GM23338 (cell line): ENCODE measurements around the gene CNPY4.

Experiments used
- CREB1 ChIP-seq: fragments of 250-450 bp; sonication (Bioruptor Pico); IDR thresholded peaks from 2 replicates; pipeline ENCODE4 v1.5.0; 2020; ENCODE audit warnings: low read depth, mild to moderate bottlenecking, moderate library complexity
- ZNF331 ChIP-seq: fragments of 250-450 bp; sonication (Bioruptor Pico); IDR thresholded peaks from 2 replicates; pipeline ENCODE4 v1.5.0; 2020; ENCODE audit warnings: low read depth, mild to moderate bottlenecking, moderate library complexity
- TF ChIP-seq, protein P1 (sequence below), 2 experiments: fragments of 200-600 bp in 1 of 2; sonication (generic) in 1 of 2; conservative IDR thresholded peaks; 2 replicates each; pipeline versions ENCODE4 v1.5.1 to v1.6.1; 2016 to 2017; ENCODE audit warnings: antibody characterized with exemption in 2 of 2, low read depth in 2 of 2, mild to moderate bottlenecking in 2 of 2, moderate library complexity in 1 of 2
- TF ChIP-seq, protein P2 (sequence below): fragments of 250-450 bp; sonication (Bioruptor Pico); IDR thresholded peaks from 2 replicates; pipeline ENCODE4 v1.5.0; 2020; ENCODE audit warnings: mild to moderate bottlenecking, moderate library complexity

DNA sequence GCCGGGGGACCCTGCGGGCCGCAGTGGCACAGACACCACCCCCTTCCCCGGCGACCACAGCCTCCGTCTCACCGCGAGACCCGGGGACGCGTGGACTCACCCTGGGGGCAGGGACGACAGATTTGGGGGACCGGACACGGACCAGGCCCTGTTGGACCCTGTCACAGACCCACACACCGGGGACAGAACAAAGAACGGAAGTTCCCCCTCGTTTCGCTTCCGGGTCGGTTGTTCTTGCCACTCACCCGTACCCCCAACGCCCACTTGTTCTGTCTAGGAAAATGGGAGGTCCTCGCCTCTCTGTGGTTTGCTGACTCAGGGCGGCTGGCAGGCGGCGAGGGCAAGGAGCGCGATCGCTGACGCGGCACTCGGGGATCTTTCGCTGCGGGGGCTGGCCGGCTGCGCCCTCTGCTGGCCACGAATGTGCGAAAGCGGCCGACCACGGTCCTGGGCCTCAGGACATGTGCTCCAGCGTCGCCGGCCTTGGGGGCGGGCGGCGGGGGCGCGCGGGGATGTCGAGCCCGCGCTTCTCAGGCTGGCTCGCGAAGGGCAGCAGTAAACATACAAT lies 37.8 kb upstream of the CNPY4 start, which contains the start of gene ZNF3:
- TF ChIP-seq CREB1 (CRISPR knock-in tag) (peak; percentile 90), ZNF331 (CRISPR knock-in tag) (no peak)
- TF ChIP-seq, protein P1, sequence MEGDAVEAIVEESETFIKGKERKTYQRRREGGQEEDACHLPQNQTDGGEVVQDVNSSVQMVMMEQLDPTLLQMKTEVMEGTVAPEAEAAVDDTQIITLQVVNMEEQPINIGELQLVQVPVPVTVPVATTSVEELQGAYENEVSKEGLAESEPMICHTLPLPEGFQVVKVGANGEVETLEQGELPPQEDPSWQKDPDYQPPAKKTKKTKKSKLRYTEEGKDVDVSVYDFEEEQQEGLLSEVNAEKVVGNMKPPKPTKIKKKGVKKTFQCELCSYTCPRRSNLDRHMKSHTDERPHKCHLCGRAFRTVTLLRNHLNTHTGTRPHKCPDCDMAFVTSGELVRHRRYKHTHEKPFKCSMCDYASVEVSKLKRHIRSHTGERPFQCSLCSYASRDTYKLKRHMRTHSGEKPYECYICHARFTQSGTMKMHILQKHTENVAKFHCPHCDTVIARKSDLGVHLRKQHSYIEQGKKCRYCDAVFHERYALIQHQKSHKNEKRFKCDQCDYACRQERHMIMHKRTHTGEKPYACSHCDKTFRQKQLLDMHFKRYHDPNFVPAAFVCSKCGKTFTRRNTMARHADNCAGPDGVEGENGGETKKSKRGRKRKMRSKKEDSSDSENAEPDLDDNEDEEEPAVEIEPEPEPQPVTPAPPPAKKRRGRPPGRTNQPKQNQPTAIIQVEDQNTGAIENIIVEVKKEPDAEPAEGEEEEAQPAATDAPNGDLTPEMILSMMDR (conservative IDR thresholded peaks at IDR 0.05; ENCODE audit: low read depth in 2 of 2) = peak; percentile 80 to 96
- TF ChIP-seq, protein P2, sequence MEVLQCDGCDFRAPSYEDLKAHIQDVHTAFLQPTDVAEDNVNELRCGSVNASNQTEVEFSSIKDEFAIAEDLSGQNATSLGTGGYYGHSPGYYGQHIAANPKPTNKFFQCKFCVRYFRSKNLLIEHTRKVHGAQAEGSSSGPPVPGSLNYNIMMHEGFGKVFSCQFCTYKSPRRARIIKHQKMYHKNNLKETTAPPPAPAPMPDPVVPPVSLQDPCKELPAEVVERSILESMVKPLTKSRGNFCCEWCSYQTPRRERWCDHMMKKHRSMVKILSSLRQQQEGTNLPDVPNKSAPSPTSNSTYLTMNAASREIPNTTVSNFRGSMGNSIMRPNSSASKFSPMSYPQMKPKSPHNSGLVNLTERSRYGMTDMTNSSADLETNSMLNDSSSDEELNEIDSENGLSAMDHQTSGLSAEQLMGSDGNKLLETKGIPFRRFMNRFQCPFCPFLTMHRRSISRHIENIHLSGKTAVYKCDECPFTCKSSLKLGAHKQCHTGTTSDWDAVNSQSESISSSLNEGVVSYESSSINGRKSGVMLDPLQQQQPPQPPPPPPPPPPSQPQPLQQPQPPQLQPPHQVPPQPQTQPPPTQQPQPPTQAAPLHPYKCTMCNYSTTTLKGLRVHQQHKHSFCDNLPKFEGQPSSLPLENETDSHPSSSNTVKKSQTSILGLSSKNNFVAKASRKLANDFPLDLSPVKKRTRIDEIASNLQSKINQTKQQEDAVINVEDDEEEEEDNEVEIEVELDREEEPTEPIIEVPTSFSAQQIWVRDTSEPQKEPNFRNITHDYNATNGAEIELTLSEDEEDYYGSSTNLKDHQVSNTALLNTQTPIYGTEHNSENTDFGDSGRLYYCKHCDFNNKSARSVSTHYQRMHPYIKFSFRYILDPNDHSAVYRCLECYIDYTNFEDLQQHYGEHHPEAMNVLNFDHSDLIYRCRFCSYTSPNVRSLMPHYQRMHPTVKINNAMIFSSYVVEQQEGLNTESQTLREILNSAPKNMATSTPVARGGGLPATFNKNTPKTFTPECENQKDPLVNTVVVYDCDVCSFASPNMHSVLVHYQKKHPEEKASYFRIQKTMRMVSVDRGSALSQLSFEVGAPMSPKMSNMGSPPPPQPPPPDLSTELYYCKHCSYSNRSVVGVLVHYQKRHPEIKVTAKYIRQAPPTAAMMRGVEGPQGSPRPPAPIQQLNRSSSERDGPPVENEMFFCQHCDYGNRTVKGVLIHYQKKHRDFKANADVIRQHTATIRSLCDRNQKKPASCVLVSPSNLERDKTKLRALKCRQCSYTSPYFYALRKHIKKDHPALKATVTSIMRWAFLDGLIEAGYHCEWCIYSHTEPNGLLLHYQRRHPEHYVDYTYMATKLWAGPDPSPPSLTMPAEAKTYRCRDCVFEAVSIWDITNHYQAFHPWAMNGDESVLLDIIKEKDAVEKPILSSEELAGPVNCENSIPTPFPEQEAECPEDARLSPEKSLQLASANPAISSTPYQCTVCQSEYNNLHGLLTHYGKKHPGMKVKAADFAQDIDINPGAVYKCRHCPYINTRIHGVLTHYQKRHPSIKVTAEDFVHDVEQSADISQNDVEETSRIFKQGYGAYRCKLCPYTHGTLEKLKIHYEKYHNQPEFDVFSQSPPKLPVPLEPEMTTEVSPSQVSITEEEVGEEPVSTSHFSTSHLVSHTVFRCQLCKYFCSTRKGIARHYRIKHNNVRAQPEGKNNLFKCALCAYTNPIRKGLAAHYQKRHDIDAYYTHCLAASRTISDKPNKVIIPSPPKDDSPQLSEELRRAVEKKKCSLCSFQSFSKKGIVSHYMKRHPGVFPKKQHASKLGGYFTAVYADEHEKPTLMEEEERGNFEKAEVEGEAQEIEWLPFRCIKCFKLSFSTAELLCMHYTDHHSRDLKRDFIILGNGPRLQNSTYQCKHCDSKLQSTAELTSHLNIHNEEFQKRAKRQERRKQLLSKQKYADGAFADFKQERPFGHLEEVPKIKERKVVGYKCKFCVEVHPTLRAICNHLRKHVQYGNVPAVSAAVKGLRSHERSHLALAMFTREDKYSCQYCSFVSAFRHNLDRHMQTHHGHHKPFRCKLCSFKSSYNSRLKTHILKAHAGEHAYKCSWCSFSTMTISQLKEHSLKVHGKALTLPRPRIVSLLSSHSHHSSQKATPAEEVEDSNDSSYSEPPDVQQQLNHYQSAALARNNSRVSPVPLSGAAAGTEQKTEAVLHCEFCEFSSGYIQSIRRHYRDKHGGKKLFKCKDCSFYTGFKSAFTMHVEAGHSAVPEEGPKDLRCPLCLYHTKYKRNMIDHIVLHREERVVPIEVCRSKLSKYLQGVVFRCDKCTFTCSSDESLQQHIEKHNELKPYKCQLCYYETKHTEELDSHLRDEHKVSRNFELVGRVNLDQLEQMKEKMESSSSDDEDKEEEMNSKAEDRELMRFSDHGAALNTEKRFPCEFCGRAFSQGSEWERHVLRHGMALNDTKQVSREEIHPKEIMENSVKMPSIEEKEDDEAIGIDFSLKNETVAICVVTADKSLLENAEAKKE = no peak
